Measurements from ENCODE around the gene RFX4.

Gene RFX4

GRCh38 chr12:106767954-106768822 lies 185.4 kb downstream of the RFX4 start:
- DNase-seq = no peak

- DNase-seq = no peak
These were observed 186.3 kb downstream of the RFX4 start for GRCh38 chr12:106769078-106769477.

- no peak for DNase-seq
These were observed 186.7 kb downstream of the RFX4 start for GRCh38 chr12:106769546-106769945.

GRCh38 chr12:106771425-106771824 lies 188.6 kb downstream of the RFX4 start:
- DNase-seq = no peak

- DNase-seq = no peak
These were observed 190.6 kb downstream of the RFX4 start for GRCh38 chr12:106773286-106774004.

- DNase-seq = peak; percentile 98
These were observed 191.4 kb downstream of the RFX4 start, which contains the start of gene RIC8B for GRCh38 chr12:106774005-106774807. RIC8B (plus strand) TSS chr12:106774682; CDS start chr12:106774746, 64 bp downstream.

GRCh38 chr12:106774808-106775524 lies 192.2 kb downstream of the RFX4 start:
- DNase-seq = no peak

GRCh38 chr12:106776897-106777296 lies 194.1 kb downstream of the RFX4 start:
- no peak for DNase-seq

- DNase-seq = no peak
These were observed 197.3 kb downstream of the RFX4 start for GRCh38 chr12:106780010-106780631.

GRCh38 chr12:106782619-106783018 lies 199.8 kb downstream of the RFX4 start:
- DNase-seq = no peak

GRCh38 chr12:106783515-106783914 lies 200.7 kb downstream of the RFX4 start:
- no peak for DNase-seq

GRCh38 chr12:106790020-106790419 lies 207.2 kb downstream of the RFX4 start:
- no peak for DNase-seq

- DNase-seq = no peak
These were observed 208.7 kb downstream of the RFX4 start for GRCh38 chr12:106791531-106791930.

GRCh38 chr12:106794369-106794768 lies 211.6 kb downstream of the RFX4 start:
- DNase-seq = no peak

GRCh38 chr12:106801167-106801708 lies 218.4 kb downstream of the RFX4 start:
- DNase-seq = no peak

- DNase-seq = no peak
These were observed 219.2 kb downstream of the RFX4 start for GRCh38 chr12:106801830-106802533.

- DNase-seq = no peak
These were observed 221.9 kb downstream of the RFX4 start for GRCh38 chr12:106804668-106805067.

Data from NCI-H510A (cell line).